Right lobe of liver (tissue), 4 donors: Measurements from ENCODE around the gene APRT.

Source experiments
- POLR2A ChIP-seq: fragments of 450-650 bp; IDR thresholded peaks from one replicate; pipeline ENCODE4 v1.6.1; 2017; ENCODE audit warnings: antibody characterized with exemption, mild to moderate bottlenecking
- TF ChIP-seq, protein P1 (sequence below), 4 donors: fragments of 200-600 bp in 3 of 4; fragments of 450-650 bp in 1 of 4; IDR thresholded peaks; one replicate each; pipeline versions ENCODE4 v1.5.1 to v1.8.0; 2016 to 2022; ENCODE audit warnings: antibody characterized with exemption in 4 of 4, mild to moderate bottlenecking in 2 of 4
- donor health status: DM: no; HTN: no; CAD: no.
- donor health status: DM: no; HTN: no; CAD: no.
- donor health status: DM: no; HTN: yes; CAD: no.

DNA sequence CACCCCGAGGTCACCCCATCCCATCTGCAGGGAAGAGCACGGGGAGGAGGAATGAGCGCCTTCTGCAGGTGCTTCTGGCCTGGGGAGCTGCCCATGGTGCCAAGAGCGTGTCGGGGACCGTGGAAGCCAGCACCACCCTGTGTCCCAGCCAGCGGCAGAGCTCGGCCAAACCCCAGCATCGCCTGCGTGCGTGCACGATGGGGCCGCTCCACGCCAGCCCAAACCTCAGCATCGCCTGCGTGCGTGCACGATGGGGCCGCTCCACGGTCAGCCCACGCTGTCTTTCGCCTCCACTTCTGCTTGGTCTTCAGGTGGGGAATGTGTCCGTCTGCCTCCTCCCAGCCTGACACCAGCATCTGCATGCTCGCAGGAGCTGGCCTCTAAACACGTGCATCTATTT is 31.1 kb upstream of the APRT start:
- TF ChIP-seq, protein P1, sequence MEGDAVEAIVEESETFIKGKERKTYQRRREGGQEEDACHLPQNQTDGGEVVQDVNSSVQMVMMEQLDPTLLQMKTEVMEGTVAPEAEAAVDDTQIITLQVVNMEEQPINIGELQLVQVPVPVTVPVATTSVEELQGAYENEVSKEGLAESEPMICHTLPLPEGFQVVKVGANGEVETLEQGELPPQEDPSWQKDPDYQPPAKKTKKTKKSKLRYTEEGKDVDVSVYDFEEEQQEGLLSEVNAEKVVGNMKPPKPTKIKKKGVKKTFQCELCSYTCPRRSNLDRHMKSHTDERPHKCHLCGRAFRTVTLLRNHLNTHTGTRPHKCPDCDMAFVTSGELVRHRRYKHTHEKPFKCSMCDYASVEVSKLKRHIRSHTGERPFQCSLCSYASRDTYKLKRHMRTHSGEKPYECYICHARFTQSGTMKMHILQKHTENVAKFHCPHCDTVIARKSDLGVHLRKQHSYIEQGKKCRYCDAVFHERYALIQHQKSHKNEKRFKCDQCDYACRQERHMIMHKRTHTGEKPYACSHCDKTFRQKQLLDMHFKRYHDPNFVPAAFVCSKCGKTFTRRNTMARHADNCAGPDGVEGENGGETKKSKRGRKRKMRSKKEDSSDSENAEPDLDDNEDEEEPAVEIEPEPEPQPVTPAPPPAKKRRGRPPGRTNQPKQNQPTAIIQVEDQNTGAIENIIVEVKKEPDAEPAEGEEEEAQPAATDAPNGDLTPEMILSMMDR (IDR thresholded peaks at IDR 0.05), result no peak
- no peak for TF ChIP-seq POLR2A
